H9 (cell line): ENCODE measurements around the gene CSTF1. TPM values are rescaled to one million over a fixed set of nuclear protein-coding genes. Genes with fewer than 3 reads are reported as not detected.

ENCODE experiments used
- DNase-seq: peaks from one replicate; pipeline ENCODE4 v3.0.0-alpha.2; 2017
- H2AFZ ChIP-seq: one replicate; pipeline ENCODE4 v1.6.1; 2013; ENCODE audit warnings: mild to moderate bottlenecking, low read length, control low read depth, moderate library complexity
- H2AK5ac ChIP-seq: 2 replicates; pipeline ENCODE4 v1.6.1; 2013; ENCODE audit warnings: low read length, control low read depth, mixed read lengths; ENCODE audit not compliant: insufficient read length
- H2BK120ac ChIP-seq: one replicate; pipeline ENCODE4 v1.6.1; 2013; ENCODE audit warnings: low read depth, mild to moderate bottlenecking, low read length, control low read depth, inconsistent platforms; ENCODE audit not compliant: poor library complexity, severe bottlenecking
- H2BK12ac ChIP-seq: 2 replicates; pipeline ENCODE4 v1.6.1; 2013; ENCODE audit warnings: low read length, control low read depth, mixed read lengths, low read depth; ENCODE audit not compliant: insufficient read length
- H2BK15ac ChIP-seq: 2 replicates; pipeline ENCODE4 v1.6.1; 2013; ENCODE audit warnings: low read depth, low read length, control low read depth
- H2BK20ac ChIP-seq: one replicate; pipeline ENCODE4 v1.6.1; 2013; ENCODE audit warnings: low read depth, mild to moderate bottlenecking, low read length, control low read depth, inconsistent platforms; ENCODE audit not compliant: poor library complexity, severe bottlenecking
- H2BK5ac ChIP-seq: 2 replicates; pipeline ENCODE4 v1.6.1; 2013; ENCODE audit warnings: low read length, control low read depth, mixed read lengths; ENCODE audit not compliant: insufficient read length
- H3K14ac ChIP-seq: 2 replicates; pipeline ENCODE4 v1.6.1; 2013; ENCODE audit warnings: low read length, control low read depth; ENCODE audit not compliant: insufficient read depth
- H3K18ac ChIP-seq: 2 replicates; pipeline ENCODE4 v1.6.1; 2013; ENCODE audit warnings: low read depth, mild to moderate bottlenecking, mixed read lengths, low read length, control low read depth; ENCODE audit not compliant: insufficient read length
- H3K23ac ChIP-seq: 2 replicates; pipeline ENCODE4 v1.6.1; 2013; ENCODE audit warnings: low read length, control low read depth, mixed read lengths, low read depth; ENCODE audit not compliant: insufficient read length
- H3K23me2 ChIP-seq: 2 replicates; pipeline ENCODE4 v1.6.1; 2013; ENCODE audit warnings: low read depth, mild to moderate bottlenecking, mixed read lengths, low read length, control low read depth; ENCODE audit not compliant: insufficient read length, poor library complexity, severe bottlenecking
- H3K27ac ChIP-seq: 2 replicates; pipeline ENCODE4 v1.5.1; 2013; ENCODE audit warnings: low read length, control low read depth, mixed read lengths, low read depth; ENCODE audit not compliant: insufficient read length
- H3K27me3 ChIP-seq: 2 replicates; pipeline ENCODE4 v1.6.1; 2013; ENCODE audit warnings: low read length, control low read depth, inconsistent platforms; ENCODE audit not compliant: insufficient read depth
- H3K4ac ChIP-seq: 2 replicates; pipeline ENCODE4 v1.6.1; 2013; ENCODE audit warnings: low read depth, mild to moderate bottlenecking, control low read depth, inconsistent platforms, low read length, moderate library complexity
- H3K4me1 ChIP-seq: 2 replicates; pipeline ENCODE4 v1.6.1; 2013; ENCODE audit warnings: low read length, control low read depth, inconsistent platforms; ENCODE audit not compliant: insufficient read depth
- H3K4me2 ChIP-seq: 2 replicates; pipeline ENCODE4 v1.6.1; 2013; ENCODE audit warnings: low read length, control low read depth, mixed read lengths; ENCODE audit not compliant: insufficient read length, insufficient read depth
- H3K56ac ChIP-seq: 2 replicates; pipeline ENCODE4 v1.6.1; 2013; ENCODE audit warnings: low read depth, mild to moderate bottlenecking, mixed read lengths, low read length, control low read depth; ENCODE audit not compliant: insufficient read length
- H3K79me1 ChIP-seq: 2 replicates; pipeline ENCODE4 v1.6.1; 2013; ENCODE audit warnings: low read depth, mild to moderate bottlenecking, moderate library complexity, low read length, control low read depth, inconsistent platforms; ENCODE audit not compliant: insufficient read depth, poor library complexity, severe bottlenecking
- H3K79me2 ChIP-seq: 2 replicates; pipeline ENCODE4 v1.6.1; 2013; ENCODE audit warnings: low read length, control low read depth, inconsistent platforms; ENCODE audit not compliant: insufficient read depth
- H3K9ac ChIP-seq: 2 replicates; pipeline ENCODE4 v1.6.1; 2013; ENCODE audit warnings: low read length, control low read depth, mixed read lengths; ENCODE audit not compliant: insufficient read length; ENCODE audit errors: extremely low read depth
- H3K9me3 ChIP-seq: one replicate; pipeline ENCODE4 v1.6.1; 2013; ENCODE audit warnings: low read depth, low read length, inconsistent platforms; ENCODE audit not compliant: control insufficient read depth
- H3T11ph ChIP-seq: one replicate; pipeline ENCODE4 v1.6.1; 2013; ENCODE audit warnings: mild to moderate bottlenecking, low read length, control low read depth, inconsistent platforms
- H4K20me1 ChIP-seq: one replicate; pipeline ENCODE4 v1.6.1; 2013; ENCODE audit not compliant: control insufficient read depth, insufficient read length, insufficient read depth
- H4K5ac ChIP-seq: 2 replicates; pipeline ENCODE4 v1.6.1; 2013; ENCODE audit warnings: low read depth, mild to moderate bottlenecking, mixed read lengths, low read length, control low read depth; ENCODE audit not compliant: insufficient read length
- H4K8ac ChIP-seq: replicated peaks from 2 replicates; pipeline ENCODE4 v1.6.1; 2013; ENCODE audit warnings: low read length, control low read depth, mixed read lengths, low read depth; ENCODE audit not compliant: insufficient read length
- H4K91ac ChIP-seq: 2 replicates; pipeline ENCODE4 v1.6.1; 2013; ENCODE audit warnings: low read depth, mild to moderate bottlenecking, moderate library complexity, mixed read lengths, low read length, control low read depth; ENCODE audit not compliant: insufficient read length
- H3K27ac Mint-ChIP-seq, 3 experiments: 2 replicates in 2 of 3; 3 replicates in 1 of 3; pipeline ENCODE4 v1.8.0; 2020 to 2021; ENCODE audit warnings: mixed read lengths in 3 of 3, mild to moderate bottlenecking in 1 of 3, moderate library complexity in 1 of 3
- H3K27me3 Mint-ChIP-seq: 2 replicates; pipeline ENCODE4 v1.8.0; 2021; ENCODE audit warnings: low read depth, mild to moderate bottlenecking, moderate library complexity, mixed read lengths
- H3K36me3 Mint-ChIP-seq, 3 experiments: 2 replicates in 2 of 3; 3 replicates in 1 of 3; pipeline ENCODE4 v1.8.0; 2020 to 2021; ENCODE audit warnings: low read depth in 3 of 3, mixed read lengths in 3 of 3; ENCODE audit not compliant: insufficient read depth in 1 of 3
- H3K4me1 Mint-ChIP-seq, 2 experiments: 2 replicates each; pipeline ENCODE4 v1.8.0; 2020; ENCODE audit warnings: mixed read lengths in 2 of 2
- H3K4me3 Mint-ChIP-seq, 2 experiments: 2 replicates in 1 of 2; 3 replicates in 1 of 2; pipeline ENCODE4 v1.8.0; 2020 to 2021; ENCODE audit warnings: mild to moderate bottlenecking in 2 of 2, mixed read lengths in 2 of 2, moderate library complexity in 1 of 2
- H3K9me3 Mint-ChIP-seq, 2 experiments: 2 replicates in 1 of 2; 3 replicates in 1 of 2; pipeline ENCODE4 v1.8.0; 2020; ENCODE audit warnings: mild to moderate bottlenecking in 2 of 2, mixed read lengths in 2 of 2, moderate library complexity in 1 of 2
- CTCF ChIP-seq: fragments of 200-600 bp; sonication (generic); conservative IDR thresholded peaks from 3 replicates; pipeline ENCODE4 v1.8.0; 2021; ENCODE audit warnings: antibody characterized with exemption, mild to moderate bottlenecking
- WGBS: extraction: QIAGEN DNeasy Blood & Tissue Kit; methylation state at CpG from one replicate; pipeline ENCODE4 v1.1.7; 2013; ENCODE audit warnings: missing lambda C conversion rate, low lambda C conversion rate, mixed read lengths; ENCODE audit not compliant: insufficient read length; ENCODE audit errors: extremely low coverage; 5-methylcytosine and 5-hydroxymethylcytosine counted together
- total RNA-seq: library from RNA; stranded (reverse); gene quantifications from 2 replicates; pipeline ENCODE4 v1.2.1, GENCODE V29; 2021

CSTF1 gene
- total RNA-seq, 1 experiment from 2014 or later: 72.9 TPM

- peaks cover 56 to 87% (median 83%) of the 10 kb centered on the region in 3 experiments for H3K36me3 Mint-ChIP-seq
Observed at GRCh38 chr20:56386219-56386618, 6.2 kb upstream of the CSTF1 start.

More at GRCh38 chr20:56386219-56386618, 6.2 kb upstream of the CSTF1 start:
- Histone ChIP-seq H4K20me1 (no peaks in the 10 kb centered on the region), H3K4ac (no peak overlapping the region), H3K56ac (no peak overlapping the region), H4K8ac (no peak overlapping the region), H2BK15ac (no peak overlapping the region), H3K4me1 (no peaks in the 10 kb centered on the region), H3K79me2 (peaks cover 26% of the 10 kb centered on the region; the same call in 1 of the 2 replicates), H3K27ac (no peak overlapping the region), H3K23me2 (peaks cover 4% of the 10 kb centered on the region), H3K9ac (no peak overlapping the region), H4K91ac (no peak overlapping the region), H2AFZ (no peak overlapping the region), H2BK5ac (no peak overlapping the region), H3K79me1 (peaks cover 38% of the 10 kb centered on the region), H2AK5ac (no peak overlapping the region), H3T11ph (no peak overlapping the region), H3K23ac (no peak overlapping the region), H3K14ac (no peak overlapping the region), H2BK12ac (no peak overlapping the region), H3K27me3 (no peaks in the 10 kb centered on the region), H3K4me2 (no peak overlapping the region), H3K18ac (no peak overlapping the region), H3K9me3 (no peaks in the 10 kb centered on the region), H2BK20ac (no peak overlapping the region), H2BK120ac (no peak overlapping the region), H4K5ac (no peak overlapping the region)
- DNase-seq: no peak
- no peak overlapping the region for H3K4me3 Mint-ChIP-seq
- no peaks in the 10 kb centered on the region for H3K27me3 Mint-ChIP-seq
- H3K4me1 Mint-ChIP-seq: peaks cover 22 to 28% of the 10 kb centered on the region in 2 experiments
- H3K9me3 Mint-ChIP-seq: no peaks in the 10 kb centered on the region
- WGBS: no CpG with 5 or more reads among the region's 6 CpGs
- TF ChIP-seq CTCF: no peak
- H3K27ac Mint-ChIP-seq: peak overlapping the region in 2 of 3 experiments; percentile 42 to 76; a peak in 2 of 7 replicates
